Brain microvascular endothelial cell (primary cell): ENCODE results near the gene OR6J1.
"Not testable (repeated sequence)": the region's sequence is repeated elsewhere in the genome, so short reads cannot be mapped to it uniquely, and the experiment has no call there.

Experiments used
- DNase-seq: peaks from one replicate; pipeline ENCODE4 v3.0.0-alpha.2; 2020
- H3K27ac ChIP-seq: fragments of 250-450 bp; sonication (Bioruptor Pico); 2 replicates; pipeline ENCODE4 v1.5.1; 2020; ENCODE audit warnings: mild to moderate bottlenecking, moderate library complexity
- H3K27me3 ChIP-seq: fragments of 250-450 bp; sonication (Bioruptor Pico); replicated peaks from 2 replicates; pipeline ENCODE4 v1.5.1; 2020; ENCODE audit warnings: mild to moderate bottlenecking
- H3K36me3 ChIP-seq: fragments of 250-450 bp; sonication (Bioruptor Pico); replicated peaks from 2 replicates; pipeline ENCODE4 v1.5.1; 2020; ENCODE audit warnings: mild to moderate bottlenecking
- H3K4me3 ChIP-seq: 2 replicates; pipeline ENCODE4 v1.5.1; 2011; ENCODE audit warnings: low read depth, mild to moderate bottlenecking, control low read depth, low read length, moderate library complexity
- in situ Hi-C: cut with HindIII; loops from 2 replicates; pipeline ENCODE4 v1.10.0; 2017; ENCODE audit warnings: low sequenced_read_pairs, low pct_ligation_motif_present
- TF ChIP-seq, protein P1 (sequence below): IDR thresholded peaks from 2 replicates; pipeline ENCODE4 v1.5.1; 2011; ENCODE audit warnings: low read depth, mild to moderate bottlenecking, moderate library complexity, low read length, control low read depth, inconsistent platforms; ENCODE audit errors: missing control alignments

The OR6J1 gene

DNA sequence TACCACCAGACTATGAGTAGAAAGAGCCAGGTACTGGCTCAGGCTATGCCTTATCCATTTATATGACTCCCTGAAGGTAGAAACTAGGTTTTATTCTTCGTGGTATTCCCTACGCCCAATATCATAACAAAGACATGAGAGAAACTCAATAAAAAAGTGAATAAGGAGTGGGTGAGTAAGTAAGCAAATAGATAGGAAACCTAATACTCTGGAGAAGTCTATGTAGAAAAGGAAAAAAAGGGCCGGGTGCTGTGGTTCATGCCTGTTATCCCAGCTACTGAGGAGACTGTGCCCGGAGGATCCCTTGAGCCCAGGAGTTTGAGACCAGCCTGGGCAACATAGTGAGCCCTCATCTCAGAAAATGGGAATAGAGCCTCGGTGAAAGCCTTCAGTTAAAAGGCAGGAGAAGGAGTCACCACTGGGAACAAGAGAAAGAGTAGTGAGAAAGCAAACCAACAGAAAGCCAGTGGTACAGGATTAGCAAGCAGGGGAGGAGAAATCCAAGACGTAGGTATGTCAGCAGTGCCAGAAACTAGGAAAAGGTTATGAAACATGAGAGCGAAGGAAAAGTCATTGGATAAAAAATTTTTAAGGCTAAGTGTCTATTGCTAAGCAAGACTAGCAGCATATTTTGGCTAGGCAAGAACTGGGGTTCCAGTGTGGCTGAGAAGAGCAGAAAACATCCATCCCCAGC, 6.0 kb upstream of the OR6J1 start:
- DNase-seq: no peak
- H3K27ac ChIP-seq: no peak overlapping the region
- no peaks in the 10 kb centered on the region for H3K27me3 ChIP-seq
- no peak overlapping the region for H3K4me3 ChIP-seq
- TF ChIP-seq, protein P1, sequence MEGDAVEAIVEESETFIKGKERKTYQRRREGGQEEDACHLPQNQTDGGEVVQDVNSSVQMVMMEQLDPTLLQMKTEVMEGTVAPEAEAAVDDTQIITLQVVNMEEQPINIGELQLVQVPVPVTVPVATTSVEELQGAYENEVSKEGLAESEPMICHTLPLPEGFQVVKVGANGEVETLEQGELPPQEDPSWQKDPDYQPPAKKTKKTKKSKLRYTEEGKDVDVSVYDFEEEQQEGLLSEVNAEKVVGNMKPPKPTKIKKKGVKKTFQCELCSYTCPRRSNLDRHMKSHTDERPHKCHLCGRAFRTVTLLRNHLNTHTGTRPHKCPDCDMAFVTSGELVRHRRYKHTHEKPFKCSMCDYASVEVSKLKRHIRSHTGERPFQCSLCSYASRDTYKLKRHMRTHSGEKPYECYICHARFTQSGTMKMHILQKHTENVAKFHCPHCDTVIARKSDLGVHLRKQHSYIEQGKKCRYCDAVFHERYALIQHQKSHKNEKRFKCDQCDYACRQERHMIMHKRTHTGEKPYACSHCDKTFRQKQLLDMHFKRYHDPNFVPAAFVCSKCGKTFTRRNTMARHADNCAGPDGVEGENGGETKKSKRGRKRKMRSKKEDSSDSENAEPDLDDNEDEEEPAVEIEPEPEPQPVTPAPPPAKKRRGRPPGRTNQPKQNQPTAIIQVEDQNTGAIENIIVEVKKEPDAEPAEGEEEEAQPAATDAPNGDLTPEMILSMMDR: no peak
- in situ Hi-C loops: no loop called here
- H3K36me3 ChIP-seq: no peaks in the 10 kb centered on the region

DNA sequence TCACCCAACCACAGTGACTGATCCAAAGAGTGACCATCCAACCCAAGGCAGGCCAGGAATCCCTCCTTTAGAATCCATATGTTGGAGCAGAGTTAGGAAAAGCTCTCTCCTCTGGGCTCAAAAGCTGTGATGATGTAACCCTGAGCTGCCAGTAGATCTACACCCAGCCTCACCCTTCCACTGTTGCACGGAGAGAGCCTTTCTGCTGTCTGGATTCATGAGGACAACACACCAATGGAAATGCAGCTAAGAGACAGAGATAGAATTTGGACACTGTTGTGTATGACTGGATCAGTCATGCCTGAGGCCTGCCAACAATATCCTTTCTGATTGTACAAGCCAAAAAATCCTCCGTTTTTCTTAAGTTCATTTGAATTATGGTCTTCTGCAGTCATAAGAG, 4.4 kb upstream of the OR6J1 start:
- Histone ChIP-seq H3K27ac (no peak overlapping the region), H3K27me3 (no peaks in the 10 kb centered on the region), H3K4me3 (no peak overlapping the region), H3K36me3 (no peaks in the 10 kb centered on the region)
- TF ChIP-seq, protein P1: no peak
- no peak for DNase-seq
- in situ Hi-C loops: loop anchor here (10.0 kb wide), 1 partner anchor 74 kb away; no protein-coding TSS in a partner anchor

DNA sequence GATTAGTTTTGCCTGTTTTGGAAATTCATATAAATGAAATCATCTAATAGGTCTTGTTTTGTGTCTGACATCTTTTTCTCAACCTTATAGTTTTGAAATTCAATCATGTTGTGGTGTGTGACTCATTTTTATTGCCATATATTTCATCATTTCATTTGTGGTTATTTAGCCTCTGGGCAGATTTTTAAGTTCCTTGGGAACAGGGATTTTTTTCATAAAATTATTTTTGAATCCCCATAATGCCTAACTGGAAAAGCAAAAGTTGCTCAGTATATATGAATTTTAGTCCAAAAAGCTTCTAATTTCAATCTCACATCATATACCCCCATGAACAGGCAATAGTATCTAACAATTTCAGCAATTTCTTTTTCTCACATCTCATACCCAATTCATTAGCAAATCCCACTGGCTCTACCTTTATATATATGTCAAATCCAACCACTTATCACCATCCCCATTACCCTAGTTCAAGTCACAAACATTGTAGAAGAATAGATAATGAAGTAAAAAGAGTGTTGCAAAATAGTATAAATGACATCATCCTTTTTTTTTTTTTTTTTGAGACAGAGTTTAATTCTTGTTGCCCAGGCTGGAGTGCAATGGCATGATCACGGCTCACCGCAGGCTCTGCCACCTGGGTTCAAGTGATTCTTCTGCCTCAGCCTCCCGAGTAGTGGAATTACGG, 2.6 kb upstream of the OR6J1 start:
- H3K36me3 ChIP-seq: no peaks in the 10 kb centered on the region
- TF ChIP-seq, protein P1: no peak
- no peak for DNase-seq
- H3K4me3 ChIP-seq: no peak overlapping the region
- H3K27me3 ChIP-seq: no peaks in the 10 kb centered on the region
- in situ Hi-C loops: loop anchor here (10.0 kb wide), 1 partner anchor 72 kb away; no protein-coding TSS in a partner anchor
- H3K27ac ChIP-seq: peak overlapping the region; percentile 77

DNA sequence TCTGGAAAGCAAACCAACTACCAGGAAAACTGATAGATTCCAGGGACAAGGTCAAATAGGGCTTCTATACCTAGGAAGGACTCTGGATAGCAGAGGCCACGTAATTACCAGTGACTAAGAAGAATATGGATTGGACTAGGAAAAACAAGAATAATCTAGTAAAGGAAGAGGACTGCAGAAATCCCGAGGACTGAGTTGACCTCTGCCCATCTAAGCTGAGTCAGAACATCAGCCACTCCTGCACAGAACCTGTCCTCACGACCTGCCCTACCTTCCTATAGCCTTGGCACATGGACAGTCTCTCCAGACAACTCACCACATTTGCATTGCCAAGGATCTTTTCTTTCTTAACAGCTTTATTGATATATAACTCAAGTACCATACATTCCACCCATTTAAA, 2.3 kb downstream of the OR6J1 start:
- DNase-seq: no peak
- no peaks in the 10 kb centered on the region for H3K27me3 ChIP-seq
- no peak overlapping the region for H3K4me3 ChIP-seq
- TF ChIP-seq, protein P1: no peak
- H3K27ac ChIP-seq: no peak overlapping the region
- no peaks in the 10 kb centered on the region for H3K36me3 ChIP-seq
- in situ Hi-C loops: loop anchor here (10.0 kb wide), 1 partner anchor 67 kb away; no protein-coding TSS in a partner anchor

DNA sequence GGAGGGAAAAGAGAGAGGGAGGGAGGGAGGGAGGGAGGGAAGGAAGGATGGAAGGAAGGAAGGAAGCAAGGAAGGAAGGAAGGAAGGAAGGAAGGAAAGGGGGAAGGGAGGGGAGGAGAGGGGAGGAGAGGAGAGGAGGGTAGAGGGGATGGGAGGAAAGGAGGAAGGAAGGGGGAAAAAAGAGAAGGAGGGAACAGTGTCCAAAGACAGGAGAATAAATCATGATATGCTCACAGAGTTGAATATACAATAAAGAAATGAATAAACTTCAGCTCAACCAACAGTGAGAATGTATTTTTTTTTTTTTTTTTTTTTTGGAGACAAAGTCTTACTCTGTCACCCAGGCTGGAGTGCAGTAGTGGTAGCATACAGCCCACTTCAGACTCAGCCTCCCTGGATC, 4.0 kb downstream of the OR6J1 start:
- Histone ChIP-seq H3K27me3 (no peaks in the 10 kb centered on the region), H3K36me3 (no peaks in the 10 kb centered on the region), H3K4me3 (no peak overlapping the region), H3K27ac (no peak overlapping the region)
- TF ChIP-seq, protein P1: no peak
- in situ Hi-C loops: loop anchor here (10.0 kb wide), 1 partner anchor 65 kb away; no protein-coding TSS in a partner anchor
- DNase-seq: no peak

DNA sequence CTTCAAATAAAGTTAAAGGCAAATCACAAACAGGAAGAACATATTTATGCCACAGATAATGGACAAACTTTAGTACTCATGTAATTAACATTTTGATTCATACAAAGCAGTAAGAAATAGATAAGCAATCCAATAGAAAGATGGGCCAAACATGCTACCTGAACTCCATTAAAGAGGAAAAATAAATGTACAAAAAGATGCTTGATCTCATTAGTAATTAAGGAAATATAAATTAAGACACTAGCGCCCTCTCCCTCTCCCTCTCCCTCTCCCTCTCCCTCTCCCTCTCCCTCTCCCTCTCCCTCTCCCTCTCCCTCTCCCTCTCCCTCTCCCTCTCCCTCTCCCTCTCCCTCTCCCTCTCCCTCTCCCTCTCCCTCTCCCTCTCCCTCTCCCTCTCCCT, 8.2 kb downstream of the OR6J1 start:
- DNase-seq, H3K27me3 ChIP-seq, H3K36me3 ChIP-seq, in situ Hi-C loops, H3K27ac ChIP-seq, H3K4me3 ChIP-seq: not testable (repeated sequence)
